Measurements from ENCODE around the gene PITPNC1.

GRCh38 chr17:67456103-67456502 is 79.0 kb downstream of the PITPNC1 start:
- TF ChIP-seq EZH2 (IDR thresholded peaks at IDR 0.05; ENCODE audit: insufficient read depth, poor library complexity, severe bottlenecking) (no peak), EZH2phosphoT487 (IDR thresholded peaks at IDR 0.05; ENCODE audit: insufficient read depth, low read depth) (no peak)

Measured in GM23248 (cell line).